Tibial nerve (tissue), 4 donors: ENCODE results near the gene MACO1. TPM values are rescaled to one million over a fixed set of nuclear protein-coding genes. Genes with fewer than 3 reads are reported as not detected.

Experiments
- DNase-seq, 2 donors: peaks; one replicate each; pipeline ENCODE4 v3.0.0-alpha.2; 2019; ENCODE audit warnings: low spot score in 2 of 2
- H3K27ac ChIP-seq, 4 donors: fragments of 200-600 bp; sonication (generic) in 3 of 4; one replicate each; pipeline ENCODE4 v1.5.1; 2017 to 2019; ENCODE audit warnings: mild to moderate bottlenecking in 1 of 4
- H3K27me3 ChIP-seq, 2 donors: fragments of 200-600 bp; sonication (generic) in 1 of 2; one replicate each; pipeline versions ENCODE4 v1.5.1 to v1.6.0; 2017 to 2019
- H3K36me3 ChIP-seq, 3 donors: fragments of 200-600 bp; sonication (generic); one replicate each; pipeline ENCODE4 v1.5.1; 2018 to 2019
- H3K4me1 ChIP-seq, 4 donors: fragments of 200-600 bp; sonication (generic) in 3 of 4; one replicate each; pipeline ENCODE4 v1.5.1; 2017 to 2019
- H3K4me3 ChIP-seq, 4 donors: fragments of 200-600 bp; sonication (generic) in 3 of 4; one replicate each; pipeline ENCODE4 v1.5.1; 2017 to 2019; ENCODE audit warnings: mild to moderate bottlenecking in 1 of 4, moderate library complexity in 1 of 4
- H3K9me3 ChIP-seq, 4 donors: fragments of 200-600 bp; sonication (generic) in 3 of 4; one replicate each; pipeline ENCODE4 v1.5.1; 2017 to 2019
- EP300 ChIP-seq, 2 donors: sonication (generic); formaldehyde crosslinking; IDR thresholded peaks; one replicate each; pipeline ENCODE4 v1.6.1; 2017; ENCODE audit warnings: antibody characterized with exemption in 2 of 2, mild to moderate bottlenecking in 1 of 2
- POLR2A ChIP-seq, 2 donors: fragments of 450-650 bp; IDR thresholded peaks; one replicate each; pipeline ENCODE4 v1.6.1; 2017; ENCODE audit warnings: antibody characterized with exemption in 2 of 2, mild to moderate bottlenecking in 2 of 2, moderate library complexity in 2 of 2
- WGBS, 2 donors: methylation state at CpG; one replicate each; pipeline ENCODE4 v1.1.5; 2018; 5-methylcytosine and 5-hydroxymethylcytosine counted together
- total RNA-seq, 4 donors: library from RNA; depleted of rRNA; stranded (reverse); fragments of >200 nt; gene quantifications; one replicate each; pipeline ENCODE4 v1.1.0, GENCODE V29; 2016
- TF ChIP-seq, protein P1 (sequence below), 5 experiments: fragments of 200-600 bp in 3 of 5; fragments of 450-650 bp in 2 of 5; sonication (generic) in 3 of 5; IDR thresholded peaks; one replicate each; pipeline ENCODE4 v1.5.1; 2016 to 2019; ENCODE audit warnings: antibody characterized with exemption in 5 of 5, mild to moderate bottlenecking in 3 of 5, moderate library complexity in 2 of 5

The MACO1 gene
- total RNA-seq, 4 donors from 2014 or later, result 8.8 to 16.2 (median 13.7) TPM

DNA sequence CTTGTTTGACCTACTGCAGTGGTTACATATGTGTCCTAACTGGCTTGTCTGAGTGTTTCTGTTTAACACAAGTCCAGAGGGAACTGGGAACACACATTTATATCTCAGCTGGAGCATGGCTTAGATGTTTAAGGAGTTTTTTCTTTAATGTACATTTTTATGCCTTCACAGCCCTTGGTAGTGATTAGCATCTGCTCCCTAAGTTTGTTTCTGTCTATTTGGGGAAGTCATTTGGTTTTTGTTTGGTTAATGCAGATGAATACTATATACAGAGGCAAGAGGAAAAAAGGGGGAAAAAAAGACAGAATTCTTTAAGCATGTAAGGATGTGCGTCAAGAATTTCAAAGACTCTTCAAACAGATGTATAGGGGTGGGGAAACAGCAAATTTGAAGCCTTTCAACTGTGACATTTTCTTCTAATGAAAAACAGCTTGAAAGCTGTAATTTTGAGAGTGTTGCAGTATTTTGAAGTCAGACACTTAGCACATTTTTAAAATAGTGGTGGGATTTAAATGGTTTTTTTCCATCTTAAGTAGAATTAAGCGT is 15.4 kb downstream of the MACO1 start:
- 61 to 70% methylated on average over 2 of the region's 2 CpGs for WGBS, 2 donors
- TF ChIP-seq POLR2A (IDR thresholded peaks at IDR 0.05), result no peak
- no peak for TF ChIP-seq EP300 (IDR thresholded peaks at IDR 0.05)
- TF ChIP-seq, protein P1, sequence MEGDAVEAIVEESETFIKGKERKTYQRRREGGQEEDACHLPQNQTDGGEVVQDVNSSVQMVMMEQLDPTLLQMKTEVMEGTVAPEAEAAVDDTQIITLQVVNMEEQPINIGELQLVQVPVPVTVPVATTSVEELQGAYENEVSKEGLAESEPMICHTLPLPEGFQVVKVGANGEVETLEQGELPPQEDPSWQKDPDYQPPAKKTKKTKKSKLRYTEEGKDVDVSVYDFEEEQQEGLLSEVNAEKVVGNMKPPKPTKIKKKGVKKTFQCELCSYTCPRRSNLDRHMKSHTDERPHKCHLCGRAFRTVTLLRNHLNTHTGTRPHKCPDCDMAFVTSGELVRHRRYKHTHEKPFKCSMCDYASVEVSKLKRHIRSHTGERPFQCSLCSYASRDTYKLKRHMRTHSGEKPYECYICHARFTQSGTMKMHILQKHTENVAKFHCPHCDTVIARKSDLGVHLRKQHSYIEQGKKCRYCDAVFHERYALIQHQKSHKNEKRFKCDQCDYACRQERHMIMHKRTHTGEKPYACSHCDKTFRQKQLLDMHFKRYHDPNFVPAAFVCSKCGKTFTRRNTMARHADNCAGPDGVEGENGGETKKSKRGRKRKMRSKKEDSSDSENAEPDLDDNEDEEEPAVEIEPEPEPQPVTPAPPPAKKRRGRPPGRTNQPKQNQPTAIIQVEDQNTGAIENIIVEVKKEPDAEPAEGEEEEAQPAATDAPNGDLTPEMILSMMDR (IDR thresholded peaks at IDR 0.05), result no peak
- Histone ChIP-seq H3K4me3 (no peak overlapping the region), H3K9me3 (no peaks in the 10 kb centered on the region), H3K36me3 (peaks cover 0 to 22% (median 0%) of the 10 kb centered on the region in 3 donors), H3K27me3 (no peaks in the 10 kb centered on the region), H3K27ac (no peak overlapping the region), H3K4me1 (peaks cover 0 to 11% (median 0%) of the 10 kb centered on the region in 4 donors)
- DNase-seq, result no peak

DNA sequence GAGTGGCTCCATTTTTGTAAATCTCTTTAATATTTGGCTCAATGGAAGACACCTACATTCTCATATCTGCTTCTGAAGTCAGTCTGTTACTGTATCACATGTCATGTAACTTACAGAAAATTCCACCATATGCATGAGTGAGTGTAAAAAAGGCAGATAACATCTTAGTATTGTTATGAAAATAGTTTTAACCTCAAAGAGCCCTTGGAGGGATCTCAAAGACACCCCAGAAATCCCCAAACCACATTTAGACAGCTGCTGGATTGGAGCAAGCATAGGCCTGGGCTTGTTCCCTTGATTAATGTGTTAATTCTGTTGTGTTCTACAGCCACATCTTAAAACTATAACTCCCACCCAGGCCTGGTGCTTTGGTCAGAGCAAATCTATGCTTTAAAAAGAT is 16.9 kb downstream of the MACO1 start:
- peaks cover 0 to 22% (median 0%) of the 10 kb centered on the region in 3 donors for H3K36me3 ChIP-seq
- no peaks in the 10 kb centered on the region for H3K9me3 ChIP-seq
- TF ChIP-seq, protein P1 (IDR thresholded peaks at IDR 0.05), result no peak
- TF ChIP-seq EP300 (IDR thresholded peaks at IDR 0.05), result no peak
- TF ChIP-seq POLR2A (IDR thresholded peaks at IDR 0.05), result no peak
- peaks cover 0 to 11% (median 0%) of the 10 kb centered on the region in 4 donors for H3K4me1 ChIP-seq
- no peak for DNase-seq
- no peak overlapping the region for H3K4me3 ChIP-seq
- H3K27me3 ChIP-seq, result no peaks in the 10 kb centered on the region
- no peak overlapping the region for H3K27ac ChIP-seq

DNA sequence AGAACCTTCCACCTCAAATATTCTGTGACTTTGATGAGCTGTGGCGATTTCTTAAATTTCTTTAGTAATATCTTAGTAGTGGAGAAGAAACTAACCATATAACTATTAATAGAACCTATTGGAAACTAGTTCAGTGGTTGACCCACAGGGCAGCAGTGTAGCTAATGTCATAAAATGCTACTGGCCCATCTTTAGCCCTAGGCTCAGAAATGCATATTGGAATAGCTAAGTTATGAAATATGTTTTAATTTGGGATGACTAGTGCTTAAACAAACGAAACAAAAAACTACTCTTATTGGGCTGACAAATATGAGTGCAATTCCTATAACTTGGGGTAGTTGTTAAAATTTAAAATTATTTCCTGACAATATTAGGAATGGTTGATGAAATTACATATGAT is 20.2 kb downstream of the MACO1 start:
- Histone ChIP-seq H3K4me1 (peaks cover 0 to 8% (median 0%) of the 10 kb centered on the region in 4 donors), H3K27me3 (no peaks in the 10 kb centered on the region), H3K27ac (no peak overlapping the region), H3K36me3 (peaks cover 0 to 34% (median 0%) of the 10 kb centered on the region in 3 donors), H3K9me3 (no peaks in the 10 kb centered on the region), H3K4me3 (no peak overlapping the region)
- 86 to 88% methylated on average over 2 of the region's 2 CpGs for WGBS, 2 donors
- no peak for DNase-seq
- TF ChIP-seq, protein P1 (IDR thresholded peaks at IDR 0.05), result no peak
- TF ChIP-seq EP300 (IDR thresholded peaks at IDR 0.05) (no peak), POLR2A (IDR thresholded peaks at IDR 0.05) (no peak)

DNA sequence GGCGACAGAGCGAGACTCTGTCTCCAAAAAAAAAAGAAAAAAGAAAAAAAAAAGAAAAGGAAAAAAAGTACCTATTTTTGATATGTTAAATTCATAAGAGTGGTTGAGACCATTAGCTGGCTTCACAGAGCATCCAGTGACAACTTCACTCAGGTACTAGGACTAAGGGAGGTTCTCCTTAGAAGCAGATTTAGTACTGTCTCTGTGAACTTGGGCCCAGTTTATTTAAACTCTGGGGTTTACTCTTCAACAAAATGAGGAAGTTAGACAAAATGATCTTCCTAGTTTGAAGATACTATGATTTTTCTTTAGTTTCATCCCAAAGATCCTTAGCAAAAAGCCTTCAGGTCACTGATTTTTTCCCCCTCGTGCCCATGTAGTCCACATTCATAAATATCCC is 21.2 kb downstream of the MACO1 start:
- Histone ChIP-seq H3K4me1 (no peaks in the 10 kb centered on the region), H3K36me3 (peaks cover 0 to 40% (median 0%) of the 10 kb centered on the region in 3 donors)
- 82 to 93% methylated on average over 3 of the region's 3 CpGs for WGBS, 2 donors

DNA sequence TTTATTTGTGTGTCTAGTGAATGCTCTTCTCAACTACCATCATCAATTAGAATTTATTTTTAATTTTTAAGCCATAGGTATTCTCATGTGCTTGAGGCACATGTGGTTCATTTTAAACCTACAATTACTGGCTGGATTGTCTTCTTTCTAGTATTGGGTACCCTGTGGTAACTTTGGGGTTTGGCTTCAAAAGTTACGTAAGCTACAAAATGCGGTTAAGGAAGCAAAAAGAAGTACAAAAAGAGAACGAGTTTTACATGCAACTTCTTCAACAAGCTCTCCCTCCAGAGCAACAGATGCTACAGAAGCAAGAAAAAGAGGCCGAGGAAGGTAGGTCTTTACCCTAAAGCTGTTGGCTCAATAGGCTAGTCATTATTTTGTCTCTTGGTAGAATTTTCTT is 25.8 kb downstream of the MACO1 start:
- H3K4me1 ChIP-seq, result no peaks in the 10 kb centered on the region
- no peak for DNase-seq
- no peak for TF ChIP-seq POLR2A (IDR thresholded peaks at IDR 0.05)
- no peak for TF ChIP-seq EP300 (IDR thresholded peaks at IDR 0.05)
- TF ChIP-seq, protein P1 (IDR thresholded peaks at IDR 0.05), result no peak
- peaks cover 0 to 51% (median 0%) of the 10 kb centered on the region in 3 donors for H3K36me3 ChIP-seq
- H3K9me3 ChIP-seq, result no peaks in the 10 kb centered on the region
- no peaks in the 10 kb centered on the region for H3K27me3 ChIP-seq
- no peak overlapping the region for H3K4me3 ChIP-seq
- 71 to 78% methylated on average over 4 of the region's 4 CpGs for WGBS, 2 donors
- no peak overlapping the region for H3K27ac ChIP-seq

More for the DNA sequence above, 21.2 kb downstream of the MACO1 start:
- no peak overlapping the region for H3K4me3 ChIP-seq
- H3K9me3 ChIP-seq, result no peaks in the 10 kb centered on the region
- no peak overlapping the region for H3K27ac ChIP-seq
- H3K27me3 ChIP-seq, result no peaks in the 10 kb centered on the region
- no peak for DNase-seq
- TF ChIP-seq EP300 (IDR thresholded peaks at IDR 0.05), result no peak
- TF ChIP-seq, protein P1 (IDR thresholded peaks at IDR 0.05), result no peak
